NOMO-1 treated with DMSO at 0.1 percent for 48 hours (cell line): ENCODE data around the gene ZC3H10.
"Not testable (repeated sequence)": the region's sequence is repeated elsewhere in the genome, so short reads cannot be mapped to it uniquely, and the experiment has no call there.

Source experiments
- DNase-seq: peaks from one replicate; lab custom pipeline; 2025; ENCODE audit not compliant: unreplicated experiment; lab: John Stamatoyannopoulos, UW

ZC3H10 gene

DNA sequence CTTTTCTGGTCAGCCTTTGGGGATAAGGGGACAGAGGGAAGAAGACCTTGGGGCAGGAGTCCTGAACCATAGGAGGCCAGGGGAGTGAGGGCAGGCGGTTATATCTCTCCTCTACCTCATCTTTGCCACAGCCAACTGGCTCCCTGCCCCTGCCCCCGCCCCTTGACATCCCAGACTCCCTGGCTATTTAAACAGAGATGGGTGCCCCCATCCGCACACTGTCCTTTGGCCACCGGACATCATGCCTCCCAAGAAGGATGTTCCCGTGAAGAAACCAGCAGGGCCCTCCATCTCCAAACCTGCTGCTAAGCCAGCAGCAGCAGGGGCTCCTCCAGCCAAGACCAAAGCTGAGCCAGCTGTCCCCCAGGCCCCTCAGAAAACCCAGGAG lies 35.6 kb downstream of the ZC3H10 start:
- DNase-seq: no peak

DNA sequence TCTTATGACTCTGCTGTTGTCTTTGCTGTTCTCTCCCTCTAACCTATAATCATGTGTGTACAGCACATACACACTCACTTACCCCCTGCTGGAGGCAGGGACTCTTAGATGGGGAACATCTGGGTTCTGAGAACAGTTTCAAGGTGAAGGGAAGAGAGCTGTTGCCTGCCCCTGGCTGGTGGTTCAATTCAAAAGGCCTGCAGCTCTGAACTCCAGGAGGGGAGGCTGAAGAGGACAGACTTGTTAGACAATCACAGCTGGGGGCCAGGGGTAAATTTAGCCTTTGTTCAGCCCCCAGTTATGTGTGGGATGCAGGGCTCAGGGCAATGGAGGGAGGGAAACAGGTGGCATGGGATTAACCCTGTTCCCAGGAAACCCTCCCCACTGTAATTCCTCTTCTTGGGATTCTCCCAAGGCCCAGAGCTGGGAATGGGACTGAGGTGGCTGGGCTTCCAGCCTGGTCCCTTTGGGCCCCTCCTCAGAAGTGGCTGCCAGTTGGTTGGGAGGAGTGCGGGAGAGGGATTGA lies 36.2 kb downstream of the ZC3H10 start:
- no peak for DNase-seq

- DNase-seq: no peak
Observed at GRCh38 chr12:56154818-56155217, 36.8 kb downstream of the ZC3H10 start.

DNA sequence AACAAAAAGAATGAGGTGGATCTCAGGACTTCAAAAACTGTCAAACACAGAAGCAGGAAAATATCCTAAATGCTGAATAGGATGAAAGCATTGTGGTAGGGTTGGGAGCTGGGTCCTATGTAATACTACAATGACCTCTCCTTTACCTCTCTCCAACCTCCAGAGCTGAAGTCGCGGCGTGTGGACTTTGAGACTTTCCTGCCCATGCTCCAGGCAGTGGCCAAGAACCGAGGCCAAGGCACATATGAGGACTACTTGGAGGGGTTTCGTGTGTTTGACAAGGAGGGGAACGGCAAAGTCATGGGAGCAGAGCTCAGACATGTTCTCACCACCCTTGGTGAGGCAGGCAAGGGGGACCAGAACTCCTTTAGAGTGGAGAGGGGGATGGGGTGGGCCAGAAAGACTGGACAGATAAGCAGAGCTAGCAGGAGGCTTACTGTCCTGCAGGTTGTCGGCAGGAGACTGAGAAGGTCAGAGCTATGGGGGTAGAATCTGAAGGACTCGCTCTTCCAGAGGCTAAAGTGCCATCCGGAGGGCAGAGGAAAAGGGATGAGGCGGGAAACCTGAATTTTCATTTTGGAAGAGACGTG lies 37.3 kb downstream of the ZC3H10 start:
- DNase-seq: no peak

DNA sequence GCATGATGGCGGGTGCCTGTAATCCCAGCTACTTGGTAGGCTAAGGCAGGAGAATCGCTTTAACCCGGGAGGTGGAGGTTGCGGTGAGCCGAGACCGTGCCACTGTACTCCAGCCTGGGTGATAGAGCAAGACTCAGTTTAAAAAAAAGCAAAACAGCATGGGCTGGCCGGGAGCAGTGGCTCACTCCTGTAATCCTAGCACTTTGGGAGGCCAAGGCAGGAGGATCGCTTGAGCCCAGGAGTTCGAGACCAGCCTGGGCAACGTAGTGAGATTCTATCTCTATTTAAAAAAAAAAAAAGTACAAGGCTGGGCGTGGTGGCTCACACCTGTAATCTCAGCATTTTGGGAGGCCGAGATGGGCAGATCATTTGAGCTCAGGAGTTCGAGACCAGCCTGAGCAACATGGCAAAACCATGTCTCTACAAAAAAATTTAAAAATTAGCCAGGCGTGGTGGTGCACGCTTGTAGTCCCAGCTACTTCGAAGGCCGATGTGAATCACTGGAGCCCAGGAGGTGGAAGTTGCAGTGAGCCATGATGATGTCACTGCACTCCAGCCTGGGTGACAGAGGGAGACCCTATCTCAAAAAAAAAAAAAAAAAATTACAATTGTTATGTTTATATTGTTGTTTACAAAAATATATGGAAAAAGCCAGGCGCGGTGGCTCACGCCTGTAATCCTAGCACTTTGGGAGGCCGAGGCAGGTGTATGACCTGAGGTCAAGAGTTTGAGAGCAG lies 38.6 kb downstream of the ZC3H10 start:
- DNase-seq: not testable (repeated sequence)

DNA sequence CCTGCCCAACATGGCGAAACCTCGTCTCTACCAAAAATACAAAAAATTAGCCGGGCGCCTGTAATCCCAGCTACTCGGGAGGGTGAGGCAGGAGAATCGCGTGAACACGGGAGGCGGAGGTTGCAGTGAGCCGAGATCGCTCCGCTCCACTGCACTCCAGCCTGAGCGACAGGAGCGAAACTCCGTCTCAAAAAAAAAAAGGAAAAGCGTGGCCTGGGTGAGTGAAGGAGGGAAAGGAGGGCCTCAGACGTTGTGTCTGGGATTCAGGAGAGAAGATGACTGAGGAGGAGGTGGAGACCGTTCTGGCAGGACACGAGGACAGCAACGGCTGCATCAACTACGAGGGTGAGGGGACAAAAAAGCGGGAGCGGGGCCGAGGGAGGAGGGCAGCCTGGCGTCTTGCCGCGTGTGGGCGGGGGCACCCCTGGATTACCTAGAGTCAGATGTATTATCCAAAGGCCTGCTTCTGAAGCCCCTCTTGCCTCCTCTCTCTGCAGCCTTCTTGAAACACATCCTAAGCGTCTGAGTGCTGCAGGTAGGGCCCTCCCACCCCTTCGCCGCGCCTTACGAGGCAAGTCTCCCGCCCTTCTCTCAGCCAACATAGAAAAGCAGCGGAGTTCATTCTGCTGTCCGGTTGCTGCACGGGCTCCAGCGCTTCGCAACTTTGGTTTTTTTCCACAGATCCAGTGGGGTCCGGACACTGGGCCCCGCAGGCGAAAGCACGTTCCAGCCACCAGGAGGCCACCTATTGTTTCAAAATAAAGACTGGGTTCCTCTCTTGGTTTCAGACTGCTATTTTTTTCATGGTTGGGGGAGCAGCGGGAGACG lies 39.3 kb downstream of the ZC3H10 start:
- DNase-seq: peak; percentile 86

DNA sequence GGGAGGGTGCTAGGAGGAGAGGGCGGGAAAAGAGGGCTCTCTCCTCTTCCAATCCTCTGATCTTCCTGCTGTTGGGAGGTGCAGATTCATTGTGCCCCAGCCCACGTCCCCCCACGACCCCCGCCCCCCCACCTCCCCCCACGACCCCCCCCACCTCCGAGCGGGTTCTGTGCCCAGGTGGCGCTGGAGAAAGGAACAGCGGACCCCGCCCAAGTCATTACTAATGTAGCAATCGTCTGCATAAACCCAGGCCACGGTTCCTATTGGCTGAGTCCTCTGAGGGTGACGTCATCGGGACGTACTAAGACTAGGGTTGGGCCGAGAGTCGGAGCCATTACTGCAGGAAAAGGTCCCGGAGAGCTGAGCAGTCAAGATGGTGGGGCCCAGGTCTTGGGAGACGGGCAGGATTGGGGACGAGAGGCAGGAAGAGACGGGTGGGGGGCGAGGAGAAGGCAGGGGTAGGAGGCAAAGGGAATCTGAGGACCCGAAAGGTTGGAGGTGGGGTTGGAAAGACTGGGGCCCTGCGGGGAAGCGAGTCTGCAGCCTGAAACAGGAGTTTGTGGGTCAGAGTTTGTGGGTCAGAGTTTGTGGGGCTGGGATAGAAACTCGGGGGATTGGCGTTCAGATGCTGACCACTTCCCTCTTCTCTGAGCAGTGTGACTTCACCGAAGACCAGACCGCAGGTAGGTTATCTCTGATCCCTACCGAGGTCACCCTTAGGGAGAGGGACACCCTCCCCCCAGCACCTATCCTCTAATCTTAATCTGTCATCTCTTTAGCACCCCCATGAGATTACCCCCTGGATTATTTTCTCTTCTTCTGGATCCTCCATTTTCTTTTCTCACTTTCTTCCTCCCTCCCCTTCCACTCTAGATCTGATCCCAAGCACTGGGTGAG lies 40.2 kb downstream of the ZC3H10 start, which contains the start of gene MYL6:
Gene MYL6, plus strand, starts transcription at position 331 of the 897 bp plus-strand sequence. Its CDS starts 43 bp downstream, at position 374.
- peak; percentile 98 for DNase-seq

DNA sequence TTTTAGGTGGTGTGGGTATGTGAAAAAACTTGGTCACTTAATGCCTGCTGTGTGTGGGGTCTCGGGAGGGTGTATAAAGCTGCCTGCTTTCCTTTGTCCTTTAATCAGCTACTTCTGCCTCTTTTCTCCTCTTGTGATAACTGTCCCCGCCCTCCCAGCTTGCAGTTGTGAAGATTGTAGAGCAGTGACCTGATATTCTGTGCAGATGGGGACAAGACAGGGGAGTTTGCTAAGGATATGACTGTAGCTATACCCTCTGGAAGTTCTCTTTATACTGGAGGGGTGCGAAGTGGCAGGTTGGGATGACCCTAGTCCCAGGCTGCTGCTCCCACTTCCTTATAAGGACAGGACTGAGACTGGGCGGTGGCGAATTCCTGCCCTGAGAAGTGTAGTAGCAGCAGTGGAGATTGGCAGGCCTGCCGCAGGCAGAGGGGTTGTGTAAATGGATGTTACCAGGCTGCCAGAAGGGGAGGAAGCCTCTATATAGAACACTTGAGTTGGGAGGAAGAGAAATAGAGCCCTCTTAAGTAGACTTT lies 40.9 kb downstream of the ZC3H10 start:
- DNase-seq: peak; percentile 40

DNA sequence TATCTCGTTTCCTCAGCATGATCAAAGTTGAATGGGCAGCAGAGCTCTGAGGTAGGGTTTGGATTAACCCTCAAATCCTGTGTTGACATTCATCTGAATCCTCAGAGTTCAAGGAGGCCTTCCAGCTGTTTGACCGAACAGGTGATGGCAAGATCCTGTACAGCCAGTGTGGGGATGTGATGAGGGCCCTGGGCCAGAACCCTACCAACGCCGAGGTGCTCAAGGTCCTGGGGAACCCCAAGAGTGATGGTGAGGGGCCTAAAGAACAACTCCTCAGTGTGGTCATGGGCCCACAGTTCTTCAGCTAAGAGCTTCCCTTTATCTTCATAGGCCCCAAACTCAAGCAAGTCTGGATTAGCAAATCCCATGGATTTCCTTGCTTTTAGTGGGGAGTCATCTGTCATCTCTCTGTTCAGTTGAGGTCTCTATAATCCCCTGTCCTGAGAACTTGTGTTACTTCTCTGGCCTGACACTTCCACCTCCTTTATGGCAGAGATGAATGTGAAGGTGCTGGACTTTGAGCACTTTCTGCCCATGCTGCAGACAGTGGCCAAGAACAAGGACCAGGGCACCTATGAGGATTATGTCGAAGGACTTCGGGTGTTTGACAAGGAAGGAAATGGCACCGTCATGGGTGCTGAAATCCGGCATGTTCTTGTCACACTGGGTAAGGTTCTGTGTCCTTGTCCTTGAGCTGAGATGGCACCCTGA lies 41.6 kb downstream of the ZC3H10 start:
- no peak for DNase-seq

DNA sequence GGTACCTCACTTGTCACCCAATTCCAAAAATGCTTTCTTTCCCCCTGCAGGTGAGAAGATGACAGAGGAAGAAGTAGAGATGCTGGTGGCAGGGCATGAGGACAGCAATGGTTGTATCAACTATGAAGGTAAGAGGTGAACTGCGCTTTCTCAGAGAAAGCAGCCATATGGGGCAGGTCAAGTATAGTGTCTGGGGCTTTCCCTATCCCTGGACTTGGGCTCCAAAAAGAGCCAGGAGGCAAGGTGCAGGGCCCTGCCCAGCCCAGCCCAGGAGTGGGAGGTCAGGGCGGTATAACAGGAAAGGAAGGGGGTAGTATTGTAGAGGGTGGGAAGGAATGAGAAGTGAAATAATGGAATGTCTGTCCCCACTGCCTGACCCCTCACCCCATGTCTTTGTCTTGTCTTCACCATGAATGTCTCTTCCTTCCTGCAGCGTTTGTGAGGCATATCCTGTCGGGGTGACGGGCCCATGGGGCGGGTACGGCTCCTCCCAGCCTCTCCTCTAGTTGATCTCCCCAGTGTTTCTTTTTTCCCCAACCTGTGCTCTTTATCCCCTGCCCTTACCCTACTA lies 42.2 kb downstream of the ZC3H10 start:
- no peak for DNase-seq

- DNase-seq: no peak
Observed at GRCh38 chr12:56160894-56161689, 43.0 kb downstream of the ZC3H10 start.

DNA sequence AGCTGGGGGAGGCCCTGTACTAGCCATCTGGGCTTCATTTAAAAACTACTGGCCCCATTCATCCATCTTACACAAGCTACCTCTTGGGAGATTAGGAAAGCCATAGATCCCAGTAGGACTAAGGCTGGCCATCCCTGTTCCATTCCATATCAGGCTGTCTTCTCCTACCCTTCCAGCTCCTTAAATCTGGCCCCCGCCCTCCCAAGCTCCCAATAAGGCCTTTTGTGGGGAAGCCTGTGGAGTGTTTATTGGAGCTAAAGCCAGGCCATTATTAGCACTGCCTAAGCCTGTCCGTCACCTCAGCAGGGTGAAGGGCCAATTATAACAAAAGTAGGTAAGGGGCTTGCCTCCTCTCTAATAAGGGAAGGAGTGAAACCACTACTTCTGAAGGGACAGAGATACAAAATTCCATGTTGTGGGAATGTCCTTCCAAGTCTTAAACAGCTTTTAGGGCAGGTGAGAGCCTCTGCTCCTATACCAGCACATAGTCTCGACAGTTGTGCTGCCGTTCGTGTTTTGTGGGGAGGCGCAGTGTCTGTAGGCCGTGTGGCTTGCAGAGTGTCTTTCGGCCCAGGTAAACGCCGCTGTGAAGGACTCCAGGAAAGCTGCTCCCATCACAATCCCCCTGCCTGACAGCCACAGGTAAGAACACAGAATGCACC lies 43.8 kb downstream of the ZC3H10 start:
- DNase-seq: no peak

DNA sequence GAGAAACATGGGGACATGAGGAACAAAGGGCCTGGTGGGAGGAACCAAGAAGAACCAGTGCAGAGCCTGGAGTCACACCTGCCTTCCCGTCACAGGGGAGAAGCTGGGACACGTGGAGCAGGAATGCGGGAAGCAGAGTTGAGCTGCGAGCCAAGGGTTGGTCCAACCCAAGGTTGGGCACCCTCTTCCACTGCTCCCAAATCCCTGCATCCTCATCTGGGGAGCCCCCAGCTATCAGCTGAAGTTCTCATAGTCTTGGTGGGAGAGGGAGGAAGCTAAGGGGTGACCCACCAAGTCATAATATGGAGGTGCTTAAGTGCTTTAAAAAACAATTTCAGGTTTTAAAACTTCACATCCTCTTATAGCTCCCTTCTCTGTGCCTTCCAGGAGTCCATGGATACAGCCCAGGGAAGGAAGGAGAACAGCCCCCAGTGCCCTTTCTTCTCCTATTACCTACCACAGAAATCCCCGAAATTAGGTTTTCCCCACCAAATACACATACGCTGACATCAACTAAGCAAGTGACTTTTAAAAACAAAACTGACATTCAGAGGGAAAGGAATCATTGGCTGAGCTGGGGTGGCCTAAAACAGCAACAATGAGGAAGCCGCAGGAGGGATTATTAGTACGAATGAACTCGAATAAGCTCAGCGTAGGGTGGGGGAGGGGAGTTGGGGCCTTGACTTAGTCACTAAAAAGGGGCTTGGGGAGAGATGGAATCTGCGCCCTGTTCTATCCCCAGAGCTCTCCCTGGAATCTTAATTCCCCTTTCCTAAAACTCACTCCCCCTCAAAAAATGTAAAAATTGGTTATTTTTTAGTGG lies 44.6 kb downstream of the ZC3H10 start:
- no peak for DNase-seq

GRCh38 chr12:56163533-56164344 lies 45.7 kb downstream of the ZC3H10 start:
- no peak for DNase-seq

DNA sequence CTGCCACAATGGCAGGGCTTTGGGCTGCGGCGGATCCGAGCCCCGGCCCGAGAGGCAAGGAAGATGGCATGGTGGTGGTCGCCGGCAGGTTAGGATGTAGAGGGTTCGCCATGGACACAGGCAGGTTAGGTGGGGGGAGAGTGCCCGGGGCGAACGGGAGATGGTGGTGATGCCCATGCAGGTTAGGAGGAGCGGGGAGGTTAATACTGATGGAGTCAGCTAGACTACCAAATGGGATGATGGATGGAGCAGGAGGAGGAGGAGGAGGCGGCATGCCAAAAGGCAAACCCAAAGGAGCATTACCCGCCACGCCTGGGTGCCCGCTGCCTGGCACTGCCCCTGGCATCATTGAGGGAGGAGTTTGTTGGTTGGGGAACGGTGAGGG lies 46.3 kb downstream of the ZC3H10 start:
- DNase-seq: no peak

DNA sequence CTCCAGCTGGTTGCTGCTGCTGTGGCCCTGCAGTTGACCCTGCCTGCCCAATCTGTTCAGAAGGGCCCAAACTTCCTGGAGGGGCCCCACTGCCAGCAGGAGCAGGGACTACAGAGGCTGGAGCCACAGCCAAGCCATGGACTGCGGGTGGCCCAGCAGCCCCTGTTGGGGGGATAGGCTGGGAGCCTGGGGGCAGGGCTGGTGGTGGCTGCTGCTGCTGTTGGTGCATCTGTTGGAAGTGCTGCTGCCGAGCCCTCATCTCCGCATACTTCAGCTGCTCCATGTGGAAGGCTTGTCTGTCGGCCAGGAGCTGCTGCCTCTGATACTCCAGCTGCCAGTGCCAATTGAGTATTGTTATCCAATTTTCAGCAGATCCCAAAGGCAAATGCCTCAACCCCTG lies 47.3 kb downstream of the ZC3H10 start:
- DNase-seq: no peak
